Measurements from ENCODE around the gene NKD2. TPM values are rescaled to one million over a fixed set of nuclear protein-coding genes. Genes with fewer than 3 reads are reported as not detected.

Gene NKD2
- polyA plus RNA-seq, 1 of the 3 experiments (the other 2 are of a cell fraction) = not detected

DNA sequence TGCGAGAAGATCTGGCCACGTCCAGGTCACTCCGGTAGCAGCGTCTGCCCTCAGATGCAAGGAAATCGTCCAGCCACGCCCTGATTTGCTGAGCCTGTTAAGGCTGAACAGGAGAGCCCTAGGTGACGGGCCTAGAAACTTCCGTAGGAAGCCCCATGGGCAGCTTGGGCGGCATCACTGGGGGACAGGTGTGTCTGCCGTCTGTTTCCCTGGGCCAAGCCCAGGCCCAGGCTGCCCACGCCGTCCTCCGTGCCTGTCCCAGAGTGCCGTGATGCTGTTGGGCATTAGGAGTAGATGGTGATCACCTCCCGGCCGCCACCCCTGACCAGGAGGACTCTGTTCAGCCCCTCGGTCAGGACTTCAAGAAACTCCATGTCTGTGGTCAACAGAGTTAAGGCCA is 43.5 kb downstream of the NKD2 start:
- Histone ChIP-seq H3K27ac (ENCODE audit: low read depth in 2 of 2, low read length in 1 of 2) (no peak overlapping the region), H3K4me3 (ENCODE audit: low read depth in 2 of 2, low read length in 1 of 2) (no peak overlapping the region), H3K36me3 (replicated peaks in 1 of 2; ENCODE audit: control insufficient read depth in 1 of 2, insufficient read depth in 2 of 2, low read length in 1 of 2) (no peaks in the 10 kb centered on the region), H3K9me2 (no peaks in the 10 kb centered on the region), H3K9ac (no peak overlapping the region), H3K9me3 (no peaks in the 10 kb centered on the region), H4K20me1 (ENCODE audit: insufficient read depth) (no peaks in the 10 kb centered on the region), H2AFZ (ENCODE audit: low read depth) (no peak overlapping the region), H3K27me3 (ENCODE audit: insufficient read depth) (no peaks in the 10 kb centered on the region), H3K4me2 (no peak overlapping the region), H3K79me2 (ENCODE audit: insufficient read depth) (no peaks in the 10 kb centered on the region), H3F3A (replicated peaks; ENCODE audit: insufficient read depth) (no peaks in the 10 kb centered on the region), H3K4me1 (ENCODE audit: control insufficient read depth in 1 of 2, insufficient read depth in 2 of 2, low read depth in 1 of 2, low read length in 1 of 2) (peaks cover 0 to 3% of the 10 kb centered on the region in 2 experiments; a peak in 1 of 4 replicates)
- CTCF ChIA-PET = interaction anchor here (1.1 to 2.3 kb wide), 4 partner anchors 73 to 122 kb away, joined by 3 to 14 read pairs (median 5); no protein-coding TSS in a partner anchor
- POLR2A ChIA-PET = interaction anchor here (0.5 kb wide), 1 partner anchor 276 kb away, joined by 7 read pairs; no protein-coding TSS in a partner anchor
- no peak for TF ChIP-seq FOXJ3 (CRISPR knock-in tag; IDR thresholded peaks at IDR 0.05)
- TF ChIP-seq TCF12 (IDR thresholded peaks at IDR 0.05) = no peak
- no peak for TF ChIP-seq ELF1 (IDR thresholded peaks at IDR 0.05)
- TF ChIP-seq MEF2A (IDR thresholded peaks at IDR 0.05; ENCODE audit: borderline replicate concordance, low read depth) = no peak
- no peak for TF ChIP-seq YY1 (IDR thresholded peaks at IDR 0.05; ENCODE audit: low read depth)
- no peak for TF ChIP-seq PBX3 (IDR thresholded peaks at IDR 0.05)
- TF ChIP-seq MXI1 (IDR thresholded peaks at IDR 0.05; ENCODE audit: low read depth, low read length) = no peak
- no peak for DNase-seq
- WGBS (ENCODE audit: low lambda C conversion rate) = 74% methylated on average over 7 of the region's 17 CpGs

DNA sequence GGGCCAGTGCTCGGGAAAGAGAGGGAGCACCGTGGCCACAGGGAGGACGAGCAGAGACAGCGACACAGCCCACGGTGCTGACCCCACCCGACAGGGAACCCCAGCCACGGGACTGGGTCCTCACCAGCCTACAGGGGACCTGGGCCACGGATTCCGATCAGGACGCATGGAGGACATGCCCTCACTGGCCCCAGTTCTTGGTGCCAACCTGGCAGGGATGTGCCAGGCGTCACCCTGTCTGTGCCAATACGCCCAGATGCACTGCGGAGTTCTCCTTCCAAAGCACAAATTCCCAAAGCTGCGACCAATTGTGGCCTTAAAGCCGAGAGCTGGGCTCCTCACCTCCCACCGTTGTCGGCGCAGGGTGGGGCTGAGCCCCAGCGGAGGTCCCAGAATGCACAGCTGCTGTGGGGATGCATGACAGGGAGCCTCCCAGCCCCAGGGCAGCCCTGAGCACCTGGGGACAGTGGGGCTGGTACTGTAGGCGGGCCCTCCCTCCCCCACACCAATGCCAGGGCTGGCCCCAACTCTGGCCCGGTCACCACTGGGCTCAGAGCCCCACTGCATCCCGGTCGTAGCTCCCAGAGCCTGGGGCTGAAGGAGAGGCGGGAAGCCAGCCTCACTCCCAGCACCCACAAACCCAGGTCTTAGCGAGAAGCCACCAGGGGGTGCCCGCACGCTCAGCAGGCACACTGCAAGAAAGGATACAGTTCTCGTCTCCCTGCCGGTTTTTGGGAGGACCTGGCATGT is 44.2 kb downstream of the NKD2 start:
- no peaks in the 10 kb centered on the region for H3K27me3 ChIP-seq (ENCODE audit: insufficient read depth)
- H3K4me3 ChIP-seq (ENCODE audit: low read depth in 2 of 2, low read length in 1 of 2) = no peak overlapping the region
- H4K20me1 ChIP-seq (ENCODE audit: insufficient read depth) = no peaks in the 10 kb centered on the region
- no peak overlapping the region for H2AFZ ChIP-seq (ENCODE audit: low read depth)
- no peaks in the 10 kb centered on the region for H3K79me2 ChIP-seq (ENCODE audit: insufficient read depth)
- H3F3A ChIP-seq (replicated peaks; ENCODE audit: insufficient read depth) = no peaks in the 10 kb centered on the region
- H3K27ac ChIP-seq (ENCODE audit: low read depth in 2 of 2, low read length in 1 of 2) = no peak overlapping the region
- peak; percentile 44 for DNase-seq
- peaks cover 0 to 3% of the 10 kb centered on the region in 2 experiments; a peak in 1 of 4 replicates for H3K4me1 ChIP-seq (ENCODE audit: control insufficient read depth in 1 of 2, insufficient read depth in 2 of 2, low read depth in 1 of 2, low read length in 1 of 2)
- no peak overlapping the region for H3K4me2 ChIP-seq
- H3K9ac ChIP-seq = no peak overlapping the region
- POLR2A ChIA-PET = no interaction called here
- CTCF ChIA-PET = interaction anchor here (0.6 to 2.3 kb wide), 7 partner anchors 72 to 206 kb away, joined by 3 to 14 read pairs (median 4); no protein-coding TSS in a partner anchor
- no peaks in the 10 kb centered on the region for H3K9me3 ChIP-seq
- 84% methylated on average over 5 of the region's 29 CpGs for WGBS (ENCODE audit: low lambda C conversion rate)
- no peaks in the 10 kb centered on the region for H3K9me2 ChIP-seq
- no peaks in the 10 kb centered on the region for H3K36me3 ChIP-seq (replicated peaks in 1 of 2; ENCODE audit: control insufficient read depth in 1 of 2, insufficient read depth in 2 of 2, low read length in 1 of 2)
- TF ChIP-seq NRF1 (IDR thresholded peaks at IDR 0.05; ENCODE audit: low read depth, low read length) (no peak), NFIC (IDR thresholded peaks at IDR 0.05; ENCODE audit: borderline replicate concordance) (no peak), PBX3 (IDR thresholded peaks at IDR 0.05) (no peak), SMC3 (IDR thresholded peaks at IDR 0.05; ENCODE audit: low read depth, low read length) (no peak), RXRA (IDR thresholded peaks at IDR 0.05; ENCODE audit: borderline replicate concordance, low read depth) (no peak), GABPA (IDR thresholded peaks at IDR 0.05; ENCODE audit: low read depth) (no peak), CTCF (IDR thresholded peaks at IDR 0.05) (no peak), CHD2 (IDR thresholded peaks at IDR 0.05; ENCODE audit: low read length, partially characterized antibody) (no peak), REST (IDR thresholded peaks at IDR 0.05; ENCODE audit: low read depth, low read length) (no peak), TAF1 (IDR thresholded peaks at IDR 0.05; ENCODE audit: borderline replicate concordance, low read depth, low read length) (no peak)
- TF ChIP-seq, protein P1, sequence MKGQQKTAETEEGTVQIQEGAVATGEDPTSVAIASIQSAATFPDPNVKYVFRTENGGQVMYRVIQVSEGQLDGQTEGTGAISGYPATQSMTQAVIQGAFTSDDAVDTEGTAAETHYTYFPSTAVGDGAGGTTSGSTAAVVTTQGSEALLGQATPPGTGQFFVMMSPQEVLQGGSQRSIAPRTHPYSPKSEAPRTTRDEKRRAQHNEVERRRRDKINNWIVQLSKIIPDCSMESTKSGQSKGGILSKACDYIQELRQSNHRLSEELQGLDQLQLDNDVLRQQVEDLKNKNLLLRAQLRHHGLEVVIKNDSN (IDR thresholded peaks at IDR 0.05; ENCODE audit: borderline replicate concordance, low read depth) = no peak
